T-helper 17 cell (primary cell): ENCODE data around the gene IQCH. TPM values are rescaled to one million over a fixed set of nuclear protein-coding genes. Genes with fewer than 3 reads are reported as not detected.

Source experiments
- ATAC-seq: fragments of 150-1000 bp; cut with Tn5 transposase; 2 replicates; pipeline ENCODE4 v1.10.0; 2021; ENCODE audit warnings: mild to moderate bottlenecking, moderate library complexity
- DNase-seq, 3 donors: peaks; one replicate each; pipeline versions ENCODE4 v3.0.0 to v3.0.0-alpha.2; 2020 to 2021
- H3K9me3 ChIP-seq: one replicate; pipeline ENCODE4 v1.7.0; 2013; ENCODE audit warnings: low read length, mild to moderate bottlenecking; ENCODE audit not compliant: control insufficient read depth, poor library complexity, severe bottlenecking
- H3K27ac Mint-ChIP-seq: one replicate; pipeline ENCODE4 v1.8.0; 2022; ENCODE audit warnings: mild to moderate bottlenecking, moderate library complexity, mixed read lengths
- H3K27me3 Mint-ChIP-seq: one replicate; pipeline ENCODE4 v1.8.0; 2022; ENCODE audit warnings: mixed read lengths
- H3K36me3 Mint-ChIP-seq: one replicate; pipeline ENCODE4 v1.8.0; 2022; ENCODE audit warnings: low read depth, mixed read lengths
- H3K4me1 Mint-ChIP-seq: one replicate; pipeline ENCODE4 v1.8.0; 2022; ENCODE audit warnings: mild to moderate bottlenecking, mixed read lengths
- H3K4me3 Mint-ChIP-seq: one replicate; pipeline ENCODE4 v1.8.0; 2022; ENCODE audit warnings: mild to moderate bottlenecking, moderate library complexity, mixed read lengths
- total RNA-seq, 4 donors: library from RNA in 2 of 4; stranded (reverse) in 2 of 4; gene quantifications; one replicate each; pipeline ENCODE4 v1.2.3 and lab custom pipeline; 2022 to 2026

IQCH gene
- total RNA-seq, 2 donors from 2014 or later: 0.70 to 1.2 TPM

GRCh38 chr15:67468416-67468815, 213.8 kb downstream of the IQCH start:
- H3K9me3 ChIP-seq: no peaks in the 10 kb centered on the region
- Mint-ChIP-seq H3K27ac (no peak overlapping the region), H3K4me3 (no peak overlapping the region), H3K4me1 (no peaks in the 10 kb centered on the region), H3K36me3 (peaks cover 3% of the 10 kb centered on the region), H3K27me3 (peaks cover 10% of the 10 kb centered on the region)
- no peak for DNase-seq
- ATAC-seq: no peak

GRCh38 chr15:67469680-67470079, 215.1 kb downstream of the IQCH start:
- Mint-ChIP-seq H3K36me3 (peaks cover 3% of the 10 kb centered on the region), H3K27ac (no peak overlapping the region), H3K27me3 (peaks cover 10% of the 10 kb centered on the region), H3K4me3 (peak overlapping the region; percentile 25), H3K4me1 (no peaks in the 10 kb centered on the region)
- DNase-seq (no peak), ATAC-seq (no peak)
- H3K9me3 ChIP-seq: no peaks in the 10 kb centered on the region

GRCh38 chr15:67472957-67473356, 218.4 kb downstream of the IQCH start:
- Mint-ChIP-seq H3K27me3 (peaks cover 10% of the 10 kb centered on the region), H3K36me3 (peaks cover 3% of the 10 kb centered on the region), H3K4me1 (no peaks in the 10 kb centered on the region), H3K27ac (no peak overlapping the region), H3K4me3 (no peak overlapping the region)
- no peak for ATAC-seq
- DNase-seq: no peak
- no peaks in the 10 kb centered on the region for H3K9me3 ChIP-seq

- DNase-seq (no peak), ATAC-seq (no peak)
- no peaks in the 10 kb centered on the region for H3K9me3 ChIP-seq
- Mint-ChIP-seq H3K4me3 (no peak overlapping the region), H3K27me3 (peaks cover 10% of the 10 kb centered on the region), H3K27ac (no peak overlapping the region), H3K36me3 (peaks cover 9% of the 10 kb centered on the region), H3K4me1 (no peaks in the 10 kb centered on the region)
Measured at GRCh38 chr15:67474405-67475110, 220.0 kb downstream of the IQCH start.

GRCh38 chr15:67479781-67480505, 225.4 kb downstream of the IQCH start:
- no peak overlapping the region for H3K27ac Mint-ChIP-seq

GRCh38 chr15:67480741-67481140, 226.2 kb downstream of the IQCH start:
- DNase-seq (no peak), ATAC-seq (no peak)
- Mint-ChIP-seq H3K4me3 (no peak overlapping the region), H3K4me1 (no peaks in the 10 kb centered on the region), H3K27ac (no peak overlapping the region), H3K36me3 (peaks cover 8% of the 10 kb centered on the region), H3K27me3 (no peaks in the 10 kb centered on the region)
- no peaks in the 10 kb centered on the region for H3K9me3 ChIP-seq

More at GRCh38 chr15:67479781-67480505, 225.4 kb downstream of the IQCH start:
- H3K27me3 Mint-ChIP-seq: no peaks in the 10 kb centered on the region
- H3K4me3 Mint-ChIP-seq: no peak overlapping the region
- no peaks in the 10 kb centered on the region for H3K4me1 Mint-ChIP-seq
- peaks cover 8% of the 10 kb centered on the region for H3K36me3 Mint-ChIP-seq
- ATAC-seq (no peak), DNase-seq (no peak)
- H3K9me3 ChIP-seq: no peaks in the 10 kb centered on the region

GRCh38 chr15:67481680-67482079, 227.1 kb downstream of the IQCH start:
- no peaks in the 10 kb centered on the region for H3K9me3 ChIP-seq
- DNase-seq (no peak), ATAC-seq (no peak)
- H3K4me3 Mint-ChIP-seq: no peak overlapping the region
- H3K36me3 Mint-ChIP-seq: peaks cover 8% of the 10 kb centered on the region
- H3K4me1 Mint-ChIP-seq: no peaks in the 10 kb centered on the region
- no peaks in the 10 kb centered on the region for H3K27me3 Mint-ChIP-seq
- H3K27ac Mint-ChIP-seq: no peak overlapping the region

GRCh38 chr15:67495585-67495984, 241.0 kb downstream of the IQCH start:
- Mint-ChIP-seq H3K27ac (no peak overlapping the region), H3K27me3 (no peaks in the 10 kb centered on the region)
- no peak for DNase-seq

GRCh38 chr15:67501177-67501835, 246.7 kb downstream of the IQCH start:
- ATAC-seq (no peak), DNase-seq (no peak)
- H3K9me3 ChIP-seq: no peaks in the 10 kb centered on the region
- Mint-ChIP-seq H3K27me3 (no peaks in the 10 kb centered on the region), H3K4me1 (peaks cover 6% of the 10 kb centered on the region), H3K27ac (no peak overlapping the region), H3K36me3 (peaks cover 3% of the 10 kb centered on the region), H3K4me3 (no peak overlapping the region)

More at GRCh38 chr15:67495585-67495984, 241.0 kb downstream of the IQCH start:
- Mint-ChIP-seq H3K36me3 (peaks cover 2% of the 10 kb centered on the region), H3K4me1 (peaks cover 3% of the 10 kb centered on the region), H3K4me3 (no peak overlapping the region)
- no peak for ATAC-seq
- no peaks in the 10 kb centered on the region for H3K9me3 ChIP-seq

- H3K4me3 Mint-ChIP-seq: no peak overlapping the region
- no peaks in the 10 kb centered on the region for H3K9me3 ChIP-seq
- peaks cover 3% of the 10 kb centered on the region for H3K36me3 Mint-ChIP-seq
- H3K27me3 Mint-ChIP-seq: no peaks in the 10 kb centered on the region
- H3K27ac Mint-ChIP-seq: no peak overlapping the region
- ATAC-seq (no peak), DNase-seq (no peak)
- H3K4me1 Mint-ChIP-seq: peaks cover 5% of the 10 kb centered on the region
Measured at GRCh38 chr15:67501836-67502461, 247.4 kb downstream of the IQCH start.

GRCh38 chr15:67504056-67504455, 249.5 kb downstream of the IQCH start:
- ATAC-seq: no peak
- H3K27ac Mint-ChIP-seq: no peak overlapping the region
- H3K4me3 Mint-ChIP-seq: no peak overlapping the region
- H3K27me3 Mint-ChIP-seq: no peaks in the 10 kb centered on the region
- no peak for DNase-seq
- peaks cover 5% of the 10 kb centered on the region for H3K4me1 Mint-ChIP-seq
- H3K9me3 ChIP-seq: no peaks in the 10 kb centered on the region
- peaks cover 3% of the 10 kb centered on the region for H3K36me3 Mint-ChIP-seq

GRCh38 chr15:67504796-67505195, 250.2 kb downstream of the IQCH start:
- ATAC-seq (no peak), DNase-seq (no peak)
- H3K27me3 Mint-ChIP-seq: no peaks in the 10 kb centered on the region
- peaks cover 3% of the 10 kb centered on the region for H3K36me3 Mint-ChIP-seq
- peaks cover 5% of the 10 kb centered on the region for H3K4me1 Mint-ChIP-seq
- no peak overlapping the region for H3K4me3 Mint-ChIP-seq
- no peak overlapping the region for H3K27ac Mint-ChIP-seq
- H3K9me3 ChIP-seq: no peaks in the 10 kb centered on the region
